ENCODE measurements around the gene PTPRD.

PTPRD gene

GRCh38 chr9:8390571-8390970 is 2222.2 kb downstream of the PTPRD start:
- no peak for DNase-seq

GRCh38 chr9:8389531-8389930 is 2223.3 kb downstream of the PTPRD start:
- DNase-seq, result no peak

GRCh38 chr9:8388132-8388531 is 2224.7 kb downstream of the PTPRD start:
- DNase-seq, result no peak

- no peak for DNase-seq
Measured at GRCh38 chr9:8384091-8384490, 2228.7 kb downstream of the PTPRD start.

- DNase-seq, result no peak
Measured at GRCh38 chr9:8382777-8383527, 2229.8 kb downstream of the PTPRD start.

GRCh38 chr9:8382266-8382665 is 2230.5 kb downstream of the PTPRD start:
- no peak for DNase-seq

GRCh38 chr9:8381601-8382000 is 2231.2 kb downstream of the PTPRD start:
- DNase-seq, result no peak

- no peak for DNase-seq
Measured at GRCh38 chr9:8374471-8374870, 2238.3 kb downstream of the PTPRD start.

GRCh38 chr9:8371686-8372085 is 2241.1 kb downstream of the PTPRD start:
- DNase-seq, result no peak

- DNase-seq, result no peak
Measured at GRCh38 chr9:8366161-8366926, 2246.5 kb downstream of the PTPRD start.

- no peak for DNase-seq
Measured at GRCh38 chr9:8365466-8366160, 2247.2 kb downstream of the PTPRD start.

GRCh38 chr9:8365029-8365428 is 2247.8 kb downstream of the PTPRD start:
- DNase-seq, result no peak

GRCh38 chr9:8364026-8364752 is 2248.6 kb downstream of the PTPRD start:
- no peak for DNase-seq

GRCh38 chr9:8362250-8362649 is 2250.6 kb downstream of the PTPRD start:
- no peak for DNase-seq

GRCh38 chr9:8361364-8361763 is 2251.4 kb downstream of the PTPRD start:
- DNase-seq, result no peak

GRCh38 chr9:8356406-8356805 is 2256.4 kb downstream of the PTPRD start:
- DNase-seq, result no peak

GRCh38 chr9:8351436-8351835 is 2261.4 kb downstream of the PTPRD start:
- DNase-seq, result no peak

- no peak for DNase-seq
Measured at GRCh38 chr9:8349901-8350300, 2262.9 kb downstream of the PTPRD start.

- no peak for DNase-seq
Measured at GRCh38 chr9:8349376-8349775, 2263.4 kb downstream of the PTPRD start.

GRCh38 chr9:8348756-8349155 is 2264.0 kb downstream of the PTPRD start:
- no peak for DNase-seq

- no peak for DNase-seq
Measured at GRCh38 chr9:8346296-8346695, 2266.5 kb downstream of the PTPRD start.

- no peak for DNase-seq
Measured at GRCh38 chr9:8338767-8339510, 2273.9 kb downstream of the PTPRD start.
